Mammary epithelial cell (primary cell): ENCODE data around the gene ELK1.

Experiments used
- CTCF ChIP-seq, 2 donors: IDR thresholded peaks in 1 of 2; conservative IDR thresholded peaks in 1 of 2; 2 replicates each; pipeline ENCODE4 v1.5.1; 2011 to 2012; ENCODE audit warnings: inconsistent platforms in 2 of 2, low read length in 2 of 2, mild to moderate bottlenecking in 2 of 2, control low read depth in 1 of 2, low read depth in 1 of 2; ENCODE audit not compliant: insufficient read depth in 1 of 2; ENCODE audit errors: extremely low read depth in 1 of 2
- EZH2 ChIP-seq: IDR thresholded peaks from 2 replicates; pipeline ENCODE4 v1.6.1; 2012; ENCODE audit warnings: low read length, inconsistent platforms, borderline replicate concordance

GRCh38 chrX:47614618-47615017 is 35.7 kb downstream of the ELK1 start:
- TF ChIP-seq CTCF (conservative IDR thresholded peaks at IDR 0.05 in 1 of 2, IDR thresholded peaks at IDR 0.05 in 1 of 2; ENCODE audit: extremely low read depth in 1 of 2, insufficient read depth in 1 of 2, low read depth in 1 of 2, low read length in 2 of 2) (no peak), EZH2 (no peak)
